Upper lobe of right lung (tissue), 1 donor: ENCODE data around the gene IPO13. TPM values are rescaled to one million over a fixed set of nuclear protein-coding genes. Genes with fewer than 3 reads are reported as not detected.

ENCODE experiments used
- ATAC-seq: fragments of 200-7000 bp; cut with Tn5 transposase; one replicate; pipeline ENCODE4 v1.9.1; 2020; ENCODE audit warnings: mild to moderate bottlenecking, moderate library complexity
- DNase-seq: peaks from one replicate; pipeline ENCODE4 v3.0.0-alpha.2; 2020
- H3K27ac ChIP-seq: fragments of 200-600 bp; one replicate; pipeline ENCODE4 v1.8.0; 2022
- H3K27me3 ChIP-seq: fragments of 200-600 bp; one replicate; pipeline ENCODE4 v1.8.0; 2022; ENCODE audit warnings: mild to moderate bottlenecking
- H3K36me3 ChIP-seq: fragments of 200-600 bp; one replicate; pipeline ENCODE4 v1.8.0; 2022
- H3K4me1 ChIP-seq: fragments of 200-600 bp; one replicate; pipeline ENCODE4 v1.8.0; 2022
- H3K4me3 ChIP-seq: fragments of 200-600 bp; one replicate; pipeline ENCODE4 v1.8.0; 2022; ENCODE audit warnings: mild to moderate bottlenecking
- H3K9me3 ChIP-seq: fragments of 200-600 bp; one replicate; pipeline ENCODE4 v1.8.0; 2022
- intact Hi-C: fragments of 100-400 bp; cut with DNase I; formaldehyde crosslinking; loops from one replicate; pipeline ENCODE4 v1.11.0; 2022
- total RNA-seq: library from RNA; stranded (reverse); fragmentation: NEBNext Ultra II Directional; extraction: Animal tissue kit (Norgen Biotek cat#: 25700); gene quantifications from one replicate; pipeline ENCODE4 v1.2.1, GENCODE V29; 2021
- TF ChIP-seq, protein P1 (sequence below): fragments of 200-600 bp; IDR thresholded peaks from one replicate; pipeline ENCODE4 v1.8.0; 2022; ENCODE audit warnings: antibody characterized with exemption
- donor health status: DM: no; HTN: yes; CAD: no; lungs with severe emphysema.

The IPO13 gene
- total RNA-seq, 1 donor from 2014 or later = 24.9 TPM

DNA sequence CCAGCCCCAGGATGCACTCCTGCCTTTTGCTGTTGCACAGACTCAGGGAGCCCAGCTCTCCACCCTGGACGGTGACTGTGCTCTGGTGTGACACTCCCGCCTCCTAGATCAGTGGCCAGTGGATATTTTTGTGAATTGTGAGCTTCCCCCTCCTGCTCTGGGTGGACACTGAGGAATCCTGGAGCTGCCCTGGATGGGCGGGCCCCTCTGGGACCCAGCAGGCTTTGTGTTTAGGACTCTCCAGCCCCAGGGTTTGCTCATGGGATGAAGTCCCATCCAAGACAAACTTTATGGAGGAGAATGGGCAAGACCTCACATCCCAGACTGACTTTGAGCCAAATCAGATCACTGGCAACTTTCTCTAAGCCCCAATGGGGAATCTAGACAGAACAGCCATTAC, 68.5 kb downstream of the IPO13 start:
- DNase-seq (no peak), ATAC-seq (no peak)
- Histone ChIP-seq H3K27me3 (no peaks in the 10 kb centered on the region), H3K4me3 (no peak overlapping the region), H3K36me3 (no peaks in the 10 kb centered on the region), H3K27ac (no peak overlapping the region), H3K4me1 (no peaks in the 10 kb centered on the region), H3K9me3 (no peaks in the 10 kb centered on the region)
- TF ChIP-seq, protein P1, sequence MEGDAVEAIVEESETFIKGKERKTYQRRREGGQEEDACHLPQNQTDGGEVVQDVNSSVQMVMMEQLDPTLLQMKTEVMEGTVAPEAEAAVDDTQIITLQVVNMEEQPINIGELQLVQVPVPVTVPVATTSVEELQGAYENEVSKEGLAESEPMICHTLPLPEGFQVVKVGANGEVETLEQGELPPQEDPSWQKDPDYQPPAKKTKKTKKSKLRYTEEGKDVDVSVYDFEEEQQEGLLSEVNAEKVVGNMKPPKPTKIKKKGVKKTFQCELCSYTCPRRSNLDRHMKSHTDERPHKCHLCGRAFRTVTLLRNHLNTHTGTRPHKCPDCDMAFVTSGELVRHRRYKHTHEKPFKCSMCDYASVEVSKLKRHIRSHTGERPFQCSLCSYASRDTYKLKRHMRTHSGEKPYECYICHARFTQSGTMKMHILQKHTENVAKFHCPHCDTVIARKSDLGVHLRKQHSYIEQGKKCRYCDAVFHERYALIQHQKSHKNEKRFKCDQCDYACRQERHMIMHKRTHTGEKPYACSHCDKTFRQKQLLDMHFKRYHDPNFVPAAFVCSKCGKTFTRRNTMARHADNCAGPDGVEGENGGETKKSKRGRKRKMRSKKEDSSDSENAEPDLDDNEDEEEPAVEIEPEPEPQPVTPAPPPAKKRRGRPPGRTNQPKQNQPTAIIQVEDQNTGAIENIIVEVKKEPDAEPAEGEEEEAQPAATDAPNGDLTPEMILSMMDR = no peak
- intact Hi-C loops = no loop called here

- Histone ChIP-seq H3K9me3 (no peaks in the 10 kb centered on the region), H3K27me3 (no peaks in the 10 kb centered on the region), H3K4me1 (no peaks in the 10 kb centered on the region), H3K4me3 (no peak overlapping the region), H3K36me3 (no peaks in the 10 kb centered on the region), H3K27ac (no peak overlapping the region)
- intact Hi-C loops = no loop called here
- TF ChIP-seq, protein P1 = no peak
- ATAC-seq (no peak), DNase-seq (no peak)
These were observed 69.5 kb downstream of the IPO13 start for GRCh38 chr1:44016041-44016889.

- Histone ChIP-seq H3K36me3 (no peaks in the 10 kb centered on the region), H3K27ac (no peak overlapping the region), H3K4me3 (no peak overlapping the region), H3K9me3 (no peaks in the 10 kb centered on the region), H3K27me3 (no peaks in the 10 kb centered on the region), H3K4me1 (no peaks in the 10 kb centered on the region)
- intact Hi-C loops = no loop called here
- ATAC-seq (no peak), DNase-seq (no peak)
- TF ChIP-seq, protein P1 = no peak
These were observed 70.2 kb downstream of the IPO13 start for GRCh38 chr1:44016890-44017400.

Other genes starting within 250 kb of the IPO13 start
- 20.5 TPM for gene ST3GAL3, start 239.4 kb upstream of the IPO13 start, total RNA-seq
- gene ARTN, start 13.1 kb upstream of the IPO13 start, total RNA-seq = 0.43 TPM
- 18.8 TPM for gene DPH2, start 23.1 kb downstream of the IPO13 start, total RNA-seq
- 191 TPM for gene ATP6V0B, start 28.0 kb downstream of the IPO13 start, total RNA-seq
- gene B4GALT2, start 32.3 kb downstream of the IPO13 start, total RNA-seq = 23.8 TPM
- 5.3 TPM for gene CCDC24, start 44.6 kb downstream of the IPO13 start, total RNA-seq
- 19.2 TPM for gene SLC6A9, start 84.5 kb downstream of the IPO13 start, total RNA-seq
- 0.52 TPM for gene KLF17, start 171.9 kb downstream of the IPO13 start, total RNA-seq
- gene KLF18, start 194.7 kb downstream of the IPO13 start, total RNA-seq = not detected